Testis (tissue), 3 donors: ENCODE data around the gene GALNT18. TPM values are rescaled to one million over a fixed set of nuclear protein-coding genes. Genes with fewer than 3 reads are reported as not detected.

Source experiments
- DNase-seq: peaks from one replicate; pipeline ENCODE4 v3.0.0-alpha.2; 2019
- H3K27ac ChIP-seq, 2 donors: fragments of 200-600 bp; sonication (generic); one replicate each; pipeline ENCODE4 v1.5.1; 2019
- H3K27me3 ChIP-seq: fragments of 200-600 bp; sonication (generic); one replicate; pipeline ENCODE4 v1.5.1; 2019
- H3K36me3 ChIP-seq: fragments of 200-600 bp; sonication (generic); one replicate; pipeline ENCODE4 v1.5.1; 2017; ENCODE audit warnings: low read depth; ENCODE audit errors: missing control alignments
- H3K4me1 ChIP-seq: fragments of 200-600 bp; sonication (generic); one replicate; pipeline ENCODE4 v1.5.1; 2019
- H3K4me3 ChIP-seq, 2 donors: fragments of 200-600 bp; sonication (generic); one replicate each; pipeline ENCODE4 v1.5.1; 2017 to 2019
- H3K9me3 ChIP-seq: fragments of 200-600 bp; sonication (generic); one replicate; pipeline ENCODE4 v1.5.1; 2017
- CTCF ChIP-seq, 3 experiments: fragments of 450-650 bp in 2 of 3; fragments of 200-600 bp in 1 of 3; sonication (generic) in 1 of 3; IDR thresholded peaks; one replicate each; pipeline ENCODE4 v1.5.1; 2016 to 2019; ENCODE audit warnings: antibody characterized with exemption in 3 of 3, mild to moderate bottlenecking in 2 of 3, moderate library complexity in 1 of 3
- POLR2A ChIP-seq: fragments of 450-650 bp; IDR thresholded peaks from one replicate; pipeline ENCODE4 v1.6.1; 2017; ENCODE audit warnings: antibody characterized with exemption, mild to moderate bottlenecking, moderate library complexity
- WGBS, 2 donors: methylation state at CpG; one replicate each; pipeline ENCODE4 v1.1.5; 2018; 5-methylcytosine and 5-hydroxymethylcytosine counted together
- intact Hi-C: fragments of 100-400 bp; cut with DNase I; formaldehyde crosslinking; loops from one replicate; pipeline ENCODE4 v1.15.1; 2023; ENCODE audit warnings: low total_unique reads
- polyA plus RNA-seq: library from polyadenylated mRNA; stranded (reverse); fragments of 350-450 nt; fragmentation: Illumina TruSeq; extraction: RNeasy Lipid Tissue Mini Kit (QIAGEN cat#74804); gene quantifications from one replicate; pipeline ENCODE4 v1.2.3, GENCODE V29; 2014; ENCODE audit warnings: low read depth, low replicate concordance; ENCODE audit not compliant: insufficient read depth
- total RNA-seq, 2 donors: library from RNA; depleted of rRNA; stranded (reverse); fragments of >200 nt; gene quantifications; one replicate each; pipeline ENCODE4 v1.2.3, GENCODE V29; 2016

GALNT18 gene
- total and polyA plus RNA-seq, 3 donors from 2014 or later = 39.2 to 106 (median 73.9) TPM

DNA sequence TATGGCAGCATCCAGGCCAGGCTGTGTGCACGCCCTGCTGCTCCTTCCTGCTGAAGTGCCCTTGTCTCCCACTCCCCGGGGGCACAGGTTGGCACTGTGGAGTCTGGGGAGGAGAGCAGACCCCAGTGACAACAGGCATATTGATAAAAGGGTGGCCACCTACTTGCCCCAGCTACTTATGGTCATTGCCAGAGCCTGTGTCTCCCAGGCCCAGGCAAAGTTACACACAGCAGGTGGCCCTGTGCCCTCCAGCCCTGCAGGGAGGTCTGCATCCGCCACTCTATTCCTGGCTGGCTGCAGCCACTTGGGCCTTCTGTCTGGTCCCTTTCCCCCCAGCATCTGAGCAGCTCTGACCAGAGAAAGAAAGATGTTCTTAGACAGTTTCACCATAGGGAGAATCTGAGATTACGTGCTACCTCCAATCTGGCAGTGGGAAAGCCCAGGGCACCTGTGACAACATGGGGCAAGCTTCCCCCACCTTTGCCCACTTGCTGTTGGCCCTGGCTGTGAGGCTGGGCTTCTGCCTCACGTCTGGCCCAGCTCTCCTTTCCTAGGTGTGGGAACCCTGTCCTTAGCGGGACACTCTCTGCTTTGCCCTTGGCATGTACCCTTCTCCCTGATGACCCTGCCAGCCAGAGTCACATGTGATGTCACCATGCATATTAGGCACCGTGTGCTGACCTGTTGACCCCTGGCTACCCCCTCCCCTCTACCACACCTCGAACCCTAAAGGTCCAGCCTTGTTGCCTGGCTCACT is 243.4 kb downstream of the GALNT18 start:
- 82 to 91% methylated on average over 8 of the region's 8 CpGs for WGBS, 2 donors
- H3K4me3 ChIP-seq = no peak overlapping the region

DNA sequence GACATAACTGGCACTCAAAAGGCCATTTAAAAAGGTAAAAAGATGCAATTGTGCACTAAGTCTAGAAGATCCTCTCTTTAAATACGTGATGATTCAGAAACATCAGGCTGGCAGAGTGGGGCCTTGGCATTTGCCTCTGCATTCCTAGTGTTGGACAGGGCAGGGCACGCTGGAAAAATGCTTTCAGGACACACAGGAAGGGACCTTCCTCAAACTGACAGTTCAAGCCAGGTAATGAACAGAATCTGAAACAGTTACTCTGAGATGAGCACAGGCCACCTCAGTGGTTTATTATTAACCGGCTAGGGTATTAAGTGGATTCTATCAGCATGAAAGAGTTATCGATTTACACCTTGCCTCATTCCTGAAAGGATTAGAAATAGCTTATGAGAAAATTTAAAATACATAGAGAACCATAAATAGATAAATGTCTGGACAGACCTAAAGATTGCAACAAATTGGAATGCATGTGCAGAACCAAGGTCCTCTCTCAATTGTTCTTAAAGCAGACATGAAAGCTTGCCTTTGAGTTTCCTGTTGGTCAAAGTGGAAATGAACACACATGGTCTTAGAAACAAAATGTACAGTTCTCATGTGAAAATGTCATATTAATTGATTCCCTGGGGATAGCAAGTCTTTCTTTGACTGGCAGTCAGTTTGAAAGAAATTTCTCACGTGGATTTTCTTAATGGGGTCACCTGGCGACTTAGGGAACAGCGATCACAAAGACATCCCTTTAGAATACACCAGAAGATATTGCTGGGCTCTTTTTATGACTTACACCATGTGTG is 247.3 kb downstream of the GALNT18 start:
- WGBS, 2 donors = 91 to 94% methylated on average over 7 of the region's 7 CpGs
- no peak for TF ChIP-seq CTCF (IDR thresholded peaks at IDR 0.05)
- TF ChIP-seq POLR2A = no peak
- Histone ChIP-seq H3K27ac (no peak overlapping the region), H3K4me3 (no peak overlapping the region), H3K4me1 (no peaks in the 10 kb centered on the region), H3K27me3 (no peaks in the 10 kb centered on the region), H3K9me3 (no peaks in the 10 kb centered on the region), H3K36me3 (no peaks in the 10 kb centered on the region)
- no peak for DNase-seq
- intact Hi-C loops = no loop called here

More for the DNA sequence above, 243.4 kb downstream of the GALNT18 start:
- DNase-seq = no peak
- Histone ChIP-seq H3K9me3 (no peaks in the 10 kb centered on the region), H3K27ac (no peak overlapping the region), H3K27me3 (no peaks in the 10 kb centered on the region), H3K36me3 (no peaks in the 10 kb centered on the region), H3K4me1 (no peaks in the 10 kb centered on the region)
- intact Hi-C loops = no loop called here
- TF ChIP-seq CTCF (IDR thresholded peaks at IDR 0.05) (no peak), POLR2A (no peak)

GRCh38 chr11:11373934-11374333 is 247.9 kb downstream of the GALNT18 start:
- intact Hi-C loops = no loop called here
- DNase-seq = no peak
- 84 to 93% methylated on average over 5 of the region's 5 CpGs for WGBS, 2 donors
- no peaks in the 10 kb centered on the region for H3K36me3 ChIP-seq
- no peak overlapping the region for H3K27ac ChIP-seq
- no peak overlapping the region for H3K4me3 ChIP-seq
- no peaks in the 10 kb centered on the region for H3K4me1 ChIP-seq
- H3K27me3 ChIP-seq = no peaks in the 10 kb centered on the region
- TF ChIP-seq CTCF (IDR thresholded peaks at IDR 0.05) (no peak), POLR2A (no peak)
- no peaks in the 10 kb centered on the region for H3K9me3 ChIP-seq

DNA sequence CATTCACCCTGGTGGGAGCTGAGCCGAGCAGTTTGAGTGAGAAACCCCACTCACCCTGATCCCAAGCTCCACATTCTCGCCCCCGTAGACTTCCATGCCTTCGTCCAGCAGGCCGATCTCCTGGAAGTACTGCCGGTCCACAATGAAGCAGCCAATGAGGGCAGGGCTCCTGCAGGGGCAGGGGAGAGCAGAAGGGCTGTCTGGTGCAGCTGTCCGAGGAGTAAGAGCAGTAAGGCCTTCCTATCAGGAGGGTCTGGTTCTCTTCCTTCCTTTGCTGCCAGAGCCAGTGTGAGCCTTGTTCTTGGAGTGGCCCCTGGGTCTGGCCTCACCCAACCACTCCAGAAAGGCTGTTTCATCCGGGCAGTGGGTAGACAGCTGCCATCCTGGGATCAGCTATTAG is 249.3 kb downstream of the GALNT18 start:
- Histone ChIP-seq H3K4me1 (no peaks in the 10 kb centered on the region), H3K27ac (no peak overlapping the region), H3K27me3 (no peaks in the 10 kb centered on the region), H3K36me3 (no peaks in the 10 kb centered on the region), H3K4me3 (no peak overlapping the region), H3K9me3 (no peaks in the 10 kb centered on the region)
- 79 to 88% methylated on average over 2 to 8 of the region's 8 CpGs for WGBS, 2 donors
- DNase-seq = no peak
- TF ChIP-seq POLR2A = no peak
- TF ChIP-seq CTCF (IDR thresholded peaks at IDR 0.05) = no peak
- intact Hi-C loops = no loop called here
